ENCODE measurements around the gene MAP1LC3B2.

MAP1LC3B2 gene

DNA sequence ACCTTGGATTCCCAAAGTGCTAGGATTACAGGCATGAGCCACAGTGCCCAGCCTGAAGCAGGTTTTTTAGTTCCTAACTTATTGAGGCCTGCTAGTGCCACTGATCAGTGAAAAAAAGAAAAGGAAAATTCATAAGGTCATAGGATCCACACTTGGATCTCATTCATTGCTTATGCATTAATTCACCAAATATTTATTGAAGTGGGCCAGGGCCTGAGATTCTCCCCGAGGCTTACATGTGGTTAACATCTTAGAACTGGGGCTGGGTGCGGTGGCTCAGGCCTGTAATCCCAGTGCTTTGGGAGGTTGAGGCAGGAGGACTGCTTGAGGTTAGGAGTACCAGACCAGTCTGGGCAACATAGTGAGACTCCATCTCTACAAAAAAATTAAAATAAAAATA, 29.5 kb upstream of the MAP1LC3B2 start:
- no peak for DNase-seq (ENCODE audit: low read depth)
- H3K4me3 ChIP-seq (ENCODE audit: low read length): no peak overlapping the region
- TF ChIP-seq, protein P1, sequence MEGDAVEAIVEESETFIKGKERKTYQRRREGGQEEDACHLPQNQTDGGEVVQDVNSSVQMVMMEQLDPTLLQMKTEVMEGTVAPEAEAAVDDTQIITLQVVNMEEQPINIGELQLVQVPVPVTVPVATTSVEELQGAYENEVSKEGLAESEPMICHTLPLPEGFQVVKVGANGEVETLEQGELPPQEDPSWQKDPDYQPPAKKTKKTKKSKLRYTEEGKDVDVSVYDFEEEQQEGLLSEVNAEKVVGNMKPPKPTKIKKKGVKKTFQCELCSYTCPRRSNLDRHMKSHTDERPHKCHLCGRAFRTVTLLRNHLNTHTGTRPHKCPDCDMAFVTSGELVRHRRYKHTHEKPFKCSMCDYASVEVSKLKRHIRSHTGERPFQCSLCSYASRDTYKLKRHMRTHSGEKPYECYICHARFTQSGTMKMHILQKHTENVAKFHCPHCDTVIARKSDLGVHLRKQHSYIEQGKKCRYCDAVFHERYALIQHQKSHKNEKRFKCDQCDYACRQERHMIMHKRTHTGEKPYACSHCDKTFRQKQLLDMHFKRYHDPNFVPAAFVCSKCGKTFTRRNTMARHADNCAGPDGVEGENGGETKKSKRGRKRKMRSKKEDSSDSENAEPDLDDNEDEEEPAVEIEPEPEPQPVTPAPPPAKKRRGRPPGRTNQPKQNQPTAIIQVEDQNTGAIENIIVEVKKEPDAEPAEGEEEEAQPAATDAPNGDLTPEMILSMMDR (conservative IDR thresholded peaks at IDR 0.05; ENCODE audit: low read depth, low read length): no peak

DNA sequence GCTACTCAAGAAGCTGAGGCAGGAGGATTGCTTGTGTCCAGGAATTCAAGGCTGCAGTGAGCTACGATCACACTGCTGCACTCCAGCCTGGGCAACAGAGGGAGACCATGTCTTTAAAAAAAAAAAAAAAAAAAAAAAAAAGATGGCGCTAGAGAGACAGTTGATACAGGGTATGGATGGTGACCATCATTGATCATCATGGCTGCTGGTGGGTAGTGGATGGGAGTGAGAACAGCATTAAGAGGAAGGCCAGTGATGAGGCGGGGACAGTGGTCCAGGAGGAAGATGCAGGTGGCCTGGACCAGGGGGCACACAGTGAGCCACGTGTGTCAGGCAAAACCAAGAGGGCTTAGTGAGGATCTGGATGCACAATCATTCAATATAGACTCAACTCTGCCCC, 26.8 kb upstream of the MAP1LC3B2 start:
- TF ChIP-seq, protein P1 (conservative IDR thresholded peaks at IDR 0.05; ENCODE audit: low read depth, low read length): peak; percentile 1
- DNase-seq (ENCODE audit: low read depth): no peak
- H3K4me3 ChIP-seq (ENCODE audit: low read length): no peak overlapping the region

DNA sequence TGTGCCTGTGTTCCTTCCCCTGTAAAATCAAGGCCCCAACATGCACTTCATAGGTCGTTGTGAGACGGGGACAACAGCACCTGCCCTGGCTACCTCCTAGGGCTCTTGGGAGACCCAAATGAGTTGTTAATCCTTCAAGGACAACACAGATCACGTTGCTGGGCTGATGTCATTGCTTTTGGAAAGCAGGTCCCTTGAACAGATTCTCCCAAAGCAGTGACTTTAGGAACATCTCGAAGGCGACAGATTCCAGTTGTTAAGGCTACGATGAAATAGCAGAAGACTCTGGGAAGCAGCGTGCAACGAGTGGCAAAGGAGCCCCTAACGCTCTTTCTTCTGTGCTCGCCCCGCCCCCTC, 26.2 kb upstream of the MAP1LC3B2 start:
- TF ChIP-seq, protein P1 (conservative IDR thresholded peaks at IDR 0.05; ENCODE audit: low read depth, low read length): no peak
- DNase-seq (ENCODE audit: low read depth): no peak
- H3K4me3 ChIP-seq (ENCODE audit: low read length): peak overlapping the region; percentile 66

DNA sequence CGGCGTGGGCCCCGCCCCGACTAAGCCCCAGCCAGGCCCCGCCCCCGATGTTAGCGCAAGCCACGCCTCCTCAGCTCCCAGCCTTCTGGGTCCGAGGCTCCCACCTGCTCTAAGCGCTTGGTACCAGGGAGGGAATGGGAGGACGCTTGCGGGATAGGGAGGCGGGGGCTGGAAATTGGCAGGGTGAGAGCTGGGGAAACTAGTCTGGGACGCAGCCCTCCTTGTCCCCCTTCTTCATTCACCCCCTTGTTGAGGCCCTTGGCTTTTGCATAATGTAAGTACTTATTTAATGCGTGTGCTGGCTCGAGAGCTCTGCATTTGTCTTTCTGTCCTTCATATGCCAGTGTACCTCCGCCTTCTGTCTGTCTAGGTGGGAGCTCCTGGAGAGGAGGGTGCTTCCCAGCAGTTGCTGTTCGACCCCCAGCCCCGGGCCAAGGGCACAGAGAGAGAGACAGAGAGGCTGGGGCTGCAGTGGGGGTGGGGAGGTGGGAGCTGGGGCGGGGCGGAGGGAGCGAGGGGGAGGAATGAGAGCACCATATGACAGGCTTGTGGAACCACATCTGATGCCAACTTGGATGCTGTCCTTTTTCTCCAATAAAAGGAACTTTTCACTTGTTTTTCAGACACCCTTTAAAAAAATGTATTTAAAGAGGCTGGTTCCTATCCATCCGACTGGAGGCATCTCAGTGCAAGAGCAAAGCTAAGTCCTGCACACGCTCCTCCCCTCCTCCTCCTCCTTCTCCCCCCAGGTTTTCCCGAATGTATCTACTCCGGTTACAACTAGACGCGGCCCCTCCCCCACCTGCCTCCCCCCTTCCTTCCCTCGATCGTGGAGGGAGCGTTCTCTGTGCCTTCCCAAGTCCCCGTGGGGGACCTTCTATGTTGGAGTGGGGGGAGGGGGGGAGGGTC, 25.6 kb upstream of the MAP1LC3B2 start:
- no peak for DNase-seq (ENCODE audit: low read depth)
- TF ChIP-seq, protein P1 (conservative IDR thresholded peaks at IDR 0.05; ENCODE audit: low read depth, low read length): no peak

DNA sequence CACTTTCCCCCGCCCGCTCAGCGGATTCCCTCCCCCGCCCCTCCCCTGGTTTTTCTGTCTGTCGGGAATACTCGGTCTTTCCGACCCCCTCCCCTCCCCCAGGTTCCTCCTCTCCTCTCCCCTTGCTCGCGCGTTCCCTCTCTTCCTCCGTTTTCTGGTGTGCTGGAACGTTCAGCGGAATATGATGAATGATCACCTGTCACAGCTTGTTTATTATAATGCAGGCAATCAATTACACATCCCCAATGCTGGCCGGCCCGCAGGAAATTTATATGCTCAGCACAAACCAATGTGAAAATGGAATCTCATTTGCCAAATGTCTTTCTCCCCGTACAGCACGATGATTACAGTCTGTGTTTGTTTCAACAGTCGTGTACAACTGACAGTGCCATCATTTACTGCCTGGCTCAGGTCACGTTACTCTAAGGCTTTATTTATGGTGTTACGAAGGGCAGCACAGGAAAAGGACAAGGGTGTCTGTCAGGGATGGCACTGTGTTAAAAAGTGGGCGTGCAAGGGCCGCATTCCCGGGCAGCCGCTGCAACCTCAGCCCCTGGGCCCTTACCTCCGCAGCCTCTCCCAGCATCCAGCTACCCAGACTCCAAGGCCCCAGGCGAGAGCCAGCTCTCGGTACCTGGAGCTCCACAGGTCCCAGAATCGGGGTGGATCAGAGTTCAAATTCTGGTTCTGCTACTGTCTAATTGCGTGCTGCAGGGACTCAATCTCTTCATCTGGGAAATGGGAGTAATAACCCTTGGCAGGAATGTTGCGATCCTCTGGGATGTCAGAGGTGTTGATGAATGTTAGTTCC, 24.7 kb upstream of the MAP1LC3B2 start:
- no peak for DNase-seq (ENCODE audit: low read depth)
- TF ChIP-seq, protein P1 (conservative IDR thresholded peaks at IDR 0.05; ENCODE audit: low read depth, low read length): no peak
- H3K4me3 ChIP-seq (ENCODE audit: low read length): peak overlapping the region; percentile 66

More for the DNA sequence above, 25.6 kb upstream of the MAP1LC3B2 start:
- peak overlapping the region; percentile 66 for H3K4me3 ChIP-seq (ENCODE audit: low read length)

DNA sequence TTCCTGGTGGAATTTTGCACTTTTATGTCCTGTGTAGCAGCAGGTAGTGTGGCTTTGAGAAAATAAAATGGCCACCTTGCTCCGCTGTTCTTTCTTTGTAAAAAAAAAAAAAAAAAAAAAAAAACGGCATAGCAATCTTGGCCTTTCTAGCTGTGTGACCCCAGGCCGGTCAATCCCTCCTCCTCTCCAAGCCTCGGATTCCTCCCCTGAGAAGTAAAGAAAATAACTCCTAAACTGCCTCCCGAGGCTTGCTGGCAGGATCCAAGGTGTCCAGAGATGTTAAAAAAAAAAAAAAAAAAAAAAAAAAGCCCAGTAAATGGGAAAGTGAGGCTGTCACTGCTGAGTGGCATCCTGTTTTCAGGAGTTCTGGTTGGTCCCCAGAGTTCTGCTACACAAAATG, 23.9 kb upstream of the MAP1LC3B2 start:
- H3K4me3 ChIP-seq (ENCODE audit: low read length): no peak overlapping the region
- DNase-seq (ENCODE audit: low read depth): no peak
- TF ChIP-seq, protein P1 (conservative IDR thresholded peaks at IDR 0.05; ENCODE audit: low read depth, low read length): no peak

All from retinal pigment epithelial cell (primary cell).